GM19023 (cell line): ENCODE measurements around the gene CREBRF.
"Not testable (repeated sequence)": the region's sequence is repeated elsewhere in the genome, so short reads cannot be mapped to it uniquely, and the experiment has no call there.

Experiments
- ATAC-seq: cut with Tn5 transposase; IDR thresholded peaks from one replicate; pipeline ENCODE4 v1.9.1; 2021; ENCODE audit warnings: mild to moderate bottlenecking, moderate library complexity; ENCODE audit not compliant: unreplicated experiment

CREBRF gene, protein sequence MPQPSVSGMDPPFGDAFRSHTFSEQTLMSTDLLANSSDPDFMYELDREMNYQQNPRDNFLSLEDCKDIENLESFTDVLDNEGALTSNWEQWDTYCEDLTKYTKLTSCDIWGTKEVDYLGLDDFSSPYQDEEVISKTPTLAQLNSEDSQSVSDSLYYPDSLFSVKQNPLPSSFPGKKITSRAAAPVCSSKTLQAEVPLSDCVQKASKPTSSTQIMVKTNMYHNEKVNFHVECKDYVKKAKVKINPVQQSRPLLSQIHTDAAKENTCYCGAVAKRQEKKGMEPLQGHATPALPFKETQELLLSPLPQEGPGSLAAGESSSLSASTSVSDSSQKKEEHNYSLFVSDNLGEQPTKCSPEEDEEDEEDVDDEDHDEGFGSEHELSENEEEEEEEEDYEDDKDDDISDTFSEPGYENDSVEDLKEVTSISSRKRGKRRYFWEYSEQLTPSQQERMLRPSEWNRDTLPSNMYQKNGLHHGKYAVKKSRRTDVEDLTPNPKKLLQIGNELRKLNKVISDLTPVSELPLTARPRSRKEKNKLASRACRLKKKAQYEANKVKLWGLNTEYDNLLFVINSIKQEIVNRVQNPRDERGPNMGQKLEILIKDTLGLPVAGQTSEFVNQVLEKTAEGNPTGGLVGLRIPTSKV

DNA sequence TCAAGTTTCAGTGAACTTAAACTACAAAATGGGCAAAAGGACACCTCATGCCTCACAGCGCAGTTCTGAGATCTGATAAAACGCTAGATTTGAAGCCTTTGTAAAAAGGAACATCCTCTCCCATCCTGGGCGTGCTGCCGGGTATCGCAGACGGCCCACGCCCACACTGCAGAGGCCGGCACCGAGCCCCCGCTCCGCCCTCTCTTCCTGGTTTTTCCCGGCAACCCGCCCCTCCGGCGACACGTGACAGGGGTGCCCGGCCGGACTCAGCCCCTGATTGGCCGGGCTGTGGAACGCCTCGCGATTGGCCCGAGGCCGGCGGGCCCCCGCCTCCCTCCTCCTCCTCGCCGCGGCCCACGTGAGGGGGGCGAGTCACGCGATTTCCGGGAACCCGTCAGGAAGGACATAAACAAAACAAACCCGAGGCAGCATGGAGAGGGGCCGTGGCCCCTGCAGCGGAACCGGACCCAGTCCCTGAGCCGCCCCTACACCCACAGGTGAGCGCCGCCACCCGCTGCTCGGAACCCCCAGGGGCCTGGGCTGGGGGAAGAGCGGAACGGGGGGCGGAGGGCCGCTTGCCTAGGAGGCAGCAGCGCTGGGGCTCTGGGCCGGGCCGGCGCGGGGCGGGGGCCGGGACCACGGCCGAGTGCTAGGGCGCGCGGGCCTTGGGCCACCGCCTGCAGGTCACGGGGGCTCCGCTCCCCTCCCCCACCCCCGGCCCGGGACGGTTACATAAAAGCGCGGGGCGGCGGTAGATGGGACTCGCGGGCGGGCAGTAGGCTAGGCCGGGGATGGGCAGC is at the start of gene CREBRF:
CREBRF (plus strand) TSS at position 370 of the 800 bp plus-strand sequence. CDS start 24,424 bp downstream, outside the sequence.
- peak; percentile 62 for ATAC-seq

DNA sequence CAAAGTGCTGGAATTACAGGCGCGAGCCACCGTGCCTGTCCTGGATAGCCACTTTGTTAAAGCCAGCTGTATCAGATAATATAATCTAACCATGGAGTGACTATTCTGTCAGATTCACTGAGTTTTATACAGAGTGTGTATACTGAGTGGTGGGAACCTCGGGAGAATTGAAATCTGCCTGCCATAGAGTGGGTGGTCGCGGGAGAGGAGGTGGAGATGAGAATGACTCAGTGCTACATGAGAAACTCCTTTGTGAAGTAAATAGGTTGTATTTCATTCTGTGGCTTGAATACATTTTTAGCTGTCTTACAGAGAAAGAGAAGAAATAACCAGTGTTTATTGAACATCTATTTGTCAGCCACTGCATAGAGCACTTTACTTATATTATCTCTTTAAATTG is 46.1 kb upstream of the CREBRF start:
- no peak for ATAC-seq

DNA sequence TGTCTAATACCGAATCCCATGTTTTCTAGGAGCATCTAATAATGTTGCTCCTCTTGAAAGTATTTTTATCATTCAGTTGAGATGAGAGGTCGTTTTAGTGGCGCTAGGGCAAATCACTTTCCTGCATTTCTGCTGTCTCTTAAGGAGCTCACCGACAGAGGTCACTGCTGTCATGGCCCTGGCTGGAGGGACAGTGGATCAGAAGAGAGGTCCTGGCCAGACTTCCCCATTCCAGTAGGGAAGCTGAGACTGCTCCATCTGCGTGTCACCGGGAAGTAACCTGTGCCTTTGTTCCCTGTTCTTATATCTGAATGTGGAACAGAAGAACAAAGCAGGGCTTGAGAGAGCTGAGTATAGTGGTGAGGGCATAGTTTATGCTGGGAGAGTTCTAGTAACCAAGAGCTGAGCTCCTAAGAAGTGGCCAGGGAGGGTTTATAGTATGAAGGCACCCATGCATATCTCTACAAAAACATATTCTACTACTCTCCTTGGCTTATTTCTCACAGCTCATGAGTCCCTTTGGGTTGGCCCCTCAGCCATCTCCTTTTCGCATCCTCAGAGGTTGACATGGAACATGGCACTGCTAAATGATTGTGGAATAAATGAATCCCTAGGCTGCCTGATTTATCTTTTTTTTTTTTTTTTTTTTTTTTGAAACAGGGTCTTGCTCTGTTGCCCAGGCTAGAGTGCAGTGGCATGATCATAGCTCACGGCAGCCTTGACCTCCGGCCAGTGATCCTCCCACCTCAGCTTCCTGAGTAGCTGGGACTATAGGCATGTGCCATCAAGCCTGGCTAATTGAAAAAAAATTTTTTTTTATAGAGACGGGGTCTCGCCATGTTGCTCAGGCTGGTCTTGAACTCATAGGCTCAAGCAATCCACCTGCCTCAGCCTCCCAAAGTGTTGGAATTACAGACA is 45.3 kb upstream of the CREBRF start:
- ATAC-seq: no peak

DNA sequence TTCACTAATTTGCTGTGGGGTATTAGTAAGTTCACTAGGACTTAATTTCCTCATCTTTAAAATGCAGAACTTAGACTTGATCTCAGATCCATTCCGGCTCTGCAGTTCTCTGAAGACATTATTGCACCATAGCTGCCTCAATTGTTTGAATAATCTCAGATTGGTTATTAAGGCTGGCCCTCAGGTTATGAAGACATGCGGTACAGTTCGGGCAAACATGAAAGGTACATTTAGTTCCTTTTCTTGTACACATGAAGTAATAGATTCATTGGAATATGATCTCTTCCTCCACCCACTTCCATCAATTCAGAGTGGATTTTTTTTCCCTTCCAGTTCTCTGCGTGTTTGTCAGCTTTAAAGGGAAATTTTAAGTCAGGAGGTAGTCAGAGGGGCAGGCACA is 44.6 kb upstream of the CREBRF start:
- no peak for ATAC-seq

DNA sequence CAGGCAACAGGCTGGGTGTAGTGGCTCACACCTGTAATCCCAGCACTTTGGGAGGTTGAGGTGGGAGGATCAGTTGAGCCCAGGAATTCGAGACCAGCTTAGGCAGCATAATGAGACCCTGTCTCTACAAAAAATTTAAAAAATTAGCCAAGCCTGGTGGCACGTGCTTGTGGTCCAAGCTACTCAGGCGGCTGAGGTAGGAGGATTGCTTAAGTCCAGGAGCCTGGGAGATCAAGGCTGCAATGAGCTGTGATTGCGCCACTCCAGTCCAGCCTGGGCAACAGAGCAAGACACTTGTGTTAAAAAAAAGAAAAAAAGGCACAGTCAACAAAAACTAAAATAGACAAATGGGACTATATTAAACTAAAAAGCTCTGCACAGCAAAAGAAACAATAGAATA is 43.3 kb upstream of the CREBRF start:
- no peak for ATAC-seq

DNA sequence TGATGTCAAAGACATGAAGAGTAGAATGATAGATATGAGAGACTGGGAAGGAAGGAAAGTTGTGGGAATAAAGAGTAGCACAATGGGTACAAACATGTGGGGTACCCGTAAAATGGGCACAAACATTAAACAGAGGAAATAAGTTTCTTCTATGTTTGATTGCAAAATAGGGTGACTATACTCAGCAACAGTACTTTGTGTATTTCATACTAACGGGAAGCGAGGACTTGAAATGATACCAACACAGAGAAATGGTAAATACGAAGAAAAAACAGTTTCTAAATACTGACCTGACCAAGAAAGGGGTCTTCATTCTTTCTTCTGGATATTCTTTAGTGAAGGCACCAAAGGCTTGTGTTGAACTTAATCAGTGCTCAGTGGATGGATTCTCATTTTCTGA is 41.5 kb upstream of the CREBRF start:
- no peak for ATAC-seq

DNA sequence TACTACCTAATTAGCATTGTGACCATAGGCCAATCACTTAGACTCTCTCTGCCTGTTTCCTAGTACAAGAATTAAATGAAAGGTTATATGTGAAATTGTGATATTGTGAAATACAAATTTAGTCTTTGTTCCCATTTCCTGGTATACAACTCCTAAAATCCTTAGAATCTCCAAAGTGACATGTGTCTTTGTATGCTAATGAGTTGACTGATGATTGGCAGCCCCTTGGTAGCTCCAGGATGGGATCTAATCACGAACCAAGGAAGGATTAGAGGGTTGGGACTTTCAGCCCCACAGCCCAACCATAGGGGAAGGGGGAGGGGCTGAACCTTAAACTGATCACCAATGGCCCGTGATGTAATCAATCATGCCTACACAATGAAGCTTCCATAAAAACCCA is 41.0 kb upstream of the CREBRF start:
- ATAC-seq: no peak

DNA sequence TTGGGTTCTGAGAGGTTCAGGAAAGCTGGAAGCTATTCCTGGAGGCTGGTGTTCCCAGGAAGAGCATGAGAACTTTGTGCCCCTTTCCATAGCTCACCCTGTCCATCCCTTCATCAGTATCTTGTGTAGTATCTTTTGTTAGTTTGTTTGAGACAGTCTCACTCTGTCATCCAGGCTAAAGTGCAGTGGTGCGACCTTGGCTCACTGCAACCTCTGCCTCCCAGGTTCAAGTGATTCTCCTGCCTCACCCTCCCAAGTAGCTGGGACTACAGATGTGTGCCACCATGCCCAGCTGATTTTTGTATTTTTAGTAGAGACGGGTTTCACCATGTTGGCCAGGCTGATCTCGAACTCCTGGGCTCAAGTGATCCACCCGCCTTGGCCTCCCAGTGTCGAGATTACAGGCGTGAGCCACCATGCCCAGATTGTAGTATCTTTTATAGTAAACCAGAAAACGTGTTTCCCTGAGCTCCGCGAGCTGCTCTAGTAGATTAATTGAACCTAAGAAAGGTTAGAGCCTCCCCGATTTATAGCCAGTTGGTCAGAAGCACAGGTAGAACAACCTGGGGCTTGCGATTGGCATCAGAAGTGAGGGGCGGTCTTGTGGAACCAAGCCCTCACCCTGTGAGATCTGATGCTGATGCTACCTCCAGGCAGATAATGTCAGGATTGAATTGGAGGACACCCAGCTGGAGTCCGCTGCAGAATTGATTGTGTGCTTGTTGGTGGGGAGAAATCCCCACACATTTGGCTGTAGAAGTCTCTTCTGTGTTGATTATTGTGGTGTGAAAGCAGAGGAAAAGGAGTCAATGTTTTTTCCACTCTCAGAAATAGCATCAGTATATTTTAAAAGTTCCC is 40.3 kb upstream of the CREBRF start:
- no peak for ATAC-seq

DNA sequence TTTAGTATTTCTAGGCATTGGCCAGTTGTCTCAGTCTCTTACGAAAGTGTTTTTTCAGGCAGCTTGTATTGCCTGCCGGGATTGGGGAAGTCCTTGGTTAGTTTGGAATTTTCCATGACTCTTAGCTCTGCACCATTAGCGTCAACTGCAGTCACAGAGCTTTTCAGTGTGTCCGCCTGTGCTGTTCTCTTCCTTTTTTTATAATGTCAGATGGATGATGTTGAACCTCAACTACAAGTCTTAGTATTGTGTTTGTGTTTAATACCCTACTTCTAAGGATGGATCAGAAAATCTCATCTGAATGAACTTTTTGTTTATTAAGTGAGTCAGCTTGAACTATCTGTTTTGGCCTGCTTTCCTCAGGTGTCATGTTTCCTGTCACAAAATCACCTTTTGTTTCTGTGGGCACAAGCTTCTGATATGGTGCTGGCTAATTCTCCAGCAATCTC is 39.5 kb upstream of the CREBRF start:
- ATAC-seq: no peak

DNA sequence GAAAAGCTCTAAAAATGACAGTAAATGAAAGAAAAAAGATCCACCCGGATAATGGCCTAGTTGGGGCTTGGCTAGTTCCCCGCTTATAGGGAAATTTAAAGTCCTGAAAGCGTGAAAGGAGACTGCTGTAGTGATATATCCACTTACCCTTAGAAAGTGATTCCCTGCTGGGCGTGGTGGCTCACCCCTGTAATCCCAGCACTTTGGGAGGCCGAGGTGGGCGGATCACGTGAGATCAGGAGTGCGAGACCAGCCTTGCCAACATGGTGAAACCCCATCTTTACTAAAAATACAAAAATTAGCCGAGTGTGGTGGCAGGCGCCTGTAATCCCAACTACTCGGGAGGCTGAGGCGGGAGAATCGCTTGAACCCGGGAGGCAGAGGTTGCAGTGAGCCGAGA is 39.1 kb upstream of the CREBRF start:
- ATAC-seq: not testable (repeated sequence)

DNA sequence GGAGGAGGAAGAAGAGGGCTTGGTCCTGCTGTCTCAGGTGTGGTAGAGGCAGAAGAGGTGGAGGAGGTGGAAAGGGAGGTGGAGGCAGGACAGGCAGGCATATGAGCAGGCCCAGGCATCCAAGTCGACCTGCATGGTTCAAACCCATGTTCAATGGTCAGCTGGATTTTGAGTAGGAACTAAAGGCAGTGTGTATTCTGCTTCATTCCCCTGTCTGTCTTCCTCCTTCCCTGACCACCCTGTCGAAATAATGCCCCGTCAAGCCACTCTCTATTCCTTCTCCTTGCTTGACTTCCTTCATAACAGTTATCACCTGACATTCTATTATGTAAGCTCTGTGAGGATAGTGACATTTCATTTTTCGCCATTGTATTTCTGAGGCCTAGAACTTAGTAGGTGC is 37.8 kb upstream of the CREBRF start:
- no peak for ATAC-seq

DNA sequence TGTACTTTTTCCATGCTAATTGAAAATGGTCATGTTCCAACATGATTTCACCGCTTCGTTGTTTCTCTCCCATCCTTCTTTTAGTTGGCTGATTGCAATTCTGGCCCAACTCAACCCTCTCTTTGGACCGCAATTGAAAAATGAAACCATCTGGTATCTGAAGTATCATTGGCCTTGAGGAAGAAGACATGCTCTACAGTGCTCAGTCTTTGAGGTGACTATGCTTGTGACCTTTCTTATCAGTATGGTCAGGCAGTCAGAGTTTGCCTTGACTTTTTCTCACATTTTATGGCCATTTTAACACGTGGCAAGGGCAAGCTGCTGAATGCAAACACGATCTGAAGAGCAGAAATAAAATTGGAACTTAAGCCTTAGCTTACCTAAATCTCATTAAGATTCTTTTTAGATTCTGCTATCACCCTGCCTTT is 36.0 kb upstream of the CREBRF start:
- ATAC-seq: no peak

DNA sequence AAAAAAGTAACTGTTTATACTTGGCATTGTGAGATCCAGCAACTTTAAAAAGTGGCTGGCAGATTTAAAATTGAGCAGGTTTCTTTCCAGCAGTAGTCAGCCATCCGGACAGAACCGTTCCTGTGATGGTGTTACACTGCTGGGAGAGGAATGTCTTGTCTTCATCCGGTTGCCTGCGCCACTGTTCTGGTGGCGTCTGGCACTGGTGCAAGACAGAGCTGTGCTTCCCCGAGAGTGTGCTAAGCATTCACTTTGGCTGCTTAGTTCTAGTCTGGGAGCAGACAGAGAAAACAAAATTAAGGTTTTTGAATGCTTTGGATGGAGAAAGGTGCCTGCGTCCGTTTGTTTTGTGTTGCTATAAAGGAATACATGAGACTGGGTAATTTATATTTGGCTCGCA is 35.5 kb upstream of the CREBRF start:
- ATAC-seq: no peak

DNA sequence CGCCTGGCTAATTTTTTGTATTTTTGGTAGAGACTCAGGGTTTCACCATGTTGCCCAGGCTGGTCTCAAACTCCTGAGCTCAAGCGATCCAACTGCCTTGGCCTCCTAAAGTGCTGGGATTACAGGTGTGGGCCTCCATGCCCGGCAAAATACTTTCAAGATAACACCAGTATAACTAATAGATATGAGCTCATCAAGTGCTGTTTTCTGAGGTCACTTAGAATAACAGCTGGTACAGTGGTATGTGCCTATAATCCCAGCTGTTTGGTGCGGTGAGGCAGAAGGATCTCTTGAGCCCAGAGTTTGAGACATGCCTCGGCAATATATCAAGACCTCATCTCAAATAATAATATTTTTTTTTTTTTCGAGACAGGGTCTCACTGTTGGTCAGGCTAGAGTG is 30.5 kb upstream of the CREBRF start:
- no peak for ATAC-seq

DNA sequence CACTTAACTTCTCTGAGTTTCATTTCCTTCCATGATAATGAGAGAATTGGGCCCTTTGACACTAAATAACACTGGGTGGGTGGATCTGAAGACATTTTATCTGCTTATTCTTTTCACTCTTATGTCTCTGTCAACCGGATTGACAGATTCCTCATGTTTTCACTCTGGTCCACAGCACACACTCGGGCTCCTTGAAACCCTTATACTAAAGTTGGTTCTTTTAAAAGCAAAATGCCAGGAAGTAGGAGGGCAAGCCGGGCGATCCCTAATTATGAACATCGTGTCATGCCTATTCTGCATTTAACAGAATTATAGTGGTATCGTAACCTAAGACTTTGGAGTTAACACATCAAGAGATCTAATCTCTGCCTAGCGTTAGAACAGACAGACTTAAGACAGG is 28.2 kb upstream of the CREBRF start:
- ATAC-seq: no peak

DNA sequence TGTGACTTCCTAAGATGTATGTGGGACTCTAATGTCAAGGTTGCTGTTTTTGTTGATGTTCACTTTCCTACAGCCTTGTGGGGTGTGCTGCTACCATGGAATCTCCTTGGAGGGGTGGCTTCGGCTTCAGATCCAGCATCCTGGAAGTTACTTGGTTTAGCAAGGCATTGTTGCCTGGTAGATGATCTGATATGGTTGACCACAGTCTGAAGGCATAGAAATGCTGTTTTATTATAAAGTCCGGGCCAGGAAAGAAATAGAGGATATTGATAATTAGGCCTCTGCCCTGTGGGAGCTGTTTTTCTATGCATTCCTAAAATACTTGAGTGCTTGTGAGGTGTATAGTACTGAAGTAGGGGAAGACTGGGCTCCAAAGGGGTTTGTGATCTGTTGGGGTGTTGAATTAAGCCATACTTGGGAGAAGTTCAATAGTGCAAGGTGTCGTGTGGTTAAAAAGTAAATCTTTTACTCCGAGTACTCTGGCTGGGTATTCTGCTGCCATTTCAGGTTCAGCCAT is 27.3 kb upstream of the CREBRF start:
- no peak for ATAC-seq

DNA sequence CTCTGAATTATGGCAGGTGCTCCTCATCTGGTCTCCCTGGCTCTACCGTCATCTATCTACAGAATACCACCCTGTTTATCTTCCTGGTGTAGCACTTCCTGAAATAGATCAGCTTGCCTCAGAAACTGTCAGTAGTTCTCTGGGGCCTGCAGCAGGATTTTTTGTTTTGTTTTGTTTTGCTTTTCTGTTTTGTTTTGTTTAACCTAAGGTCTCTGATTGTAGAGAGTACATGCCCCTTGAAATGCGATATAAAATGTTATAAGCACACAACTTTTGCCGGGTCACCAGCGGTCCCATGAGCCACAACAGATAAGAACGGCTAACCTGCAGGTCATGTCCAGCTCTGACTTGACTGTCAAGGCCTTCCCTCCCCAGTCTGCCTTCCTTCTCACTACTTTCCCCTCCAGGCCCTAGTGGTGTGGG is 26.6 kb upstream of the CREBRF start:
- ATAC-seq: no peak

DNA sequence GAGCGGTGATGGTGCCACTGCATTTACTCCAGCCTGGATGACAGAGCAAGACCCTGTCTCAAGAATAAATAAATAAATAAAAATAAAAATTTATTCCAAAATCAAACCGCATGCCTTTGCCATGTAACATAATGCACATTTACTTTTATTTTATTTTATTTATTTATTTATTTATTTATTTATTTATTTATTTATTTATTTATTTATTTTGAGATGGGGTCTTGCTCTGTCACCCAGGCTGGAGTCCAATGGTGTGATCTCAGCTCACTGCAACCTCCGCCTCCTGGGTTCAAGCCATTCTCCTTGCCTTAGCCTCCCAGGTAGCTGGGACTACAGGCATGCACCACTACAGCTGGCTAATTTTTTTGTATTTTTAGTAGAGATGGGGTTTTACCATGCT is 24.1 kb upstream of the CREBRF start:
- not testable (repeated sequence) for ATAC-seq

DNA sequence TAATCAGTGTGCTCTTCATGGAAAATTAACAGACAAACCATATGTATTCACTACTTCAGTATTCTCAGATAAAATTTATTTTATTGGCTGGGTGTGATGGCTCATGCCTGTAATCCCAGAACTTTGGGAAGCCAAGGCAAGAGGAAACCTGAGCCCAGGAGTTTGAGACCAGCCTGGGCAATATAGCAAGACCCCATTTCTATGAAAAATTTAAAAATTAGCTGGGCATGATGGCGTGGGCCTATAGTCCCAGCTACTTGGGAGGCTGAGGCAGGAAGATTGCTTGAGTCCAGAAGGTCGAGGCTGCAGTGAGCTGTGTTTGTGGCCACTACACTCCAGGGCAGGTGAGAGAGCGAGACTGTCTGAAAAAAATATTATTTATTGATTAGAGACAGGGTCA is 23.4 kb upstream of the CREBRF start:
- no peak for ATAC-seq
